GM10248 (cell line): ENCODE measurements around the gene ROM1.

Source experiments
- CTCF ChIA-PET: fragments of 300-600 bp; sonication (Branson Sonifier 250); formaldehyde crosslinking; extraction: SDS; loops from one replicate; lab custom pipeline; 2021; ENCODE audit warnings: antibody characterized with exemption; lab: Yijun Ruan, JAX
- POLR2A ChIA-PET: fragments of 350-650 bp; sonication (Branson Sonifier 250); formaldehyde crosslinking; extraction: SDS; loops from one replicate; lab custom pipeline; 2020; ENCODE audit warnings: antibody characterized with exemption; lab: Yijun Ruan, JAX
- DNase-seq: peaks from one replicate; pipeline ENCODE4 v3.0.0; 2012; ENCODE audit errors: extremely low spot score
- TF ChIP-seq, protein P1 (sequence below): IDR thresholded peaks from 2 replicates; pipeline ENCODE4 v1.5.1; 2012; ENCODE audit warnings: mild to moderate bottlenecking, low read depth; ENCODE audit errors: extremely low read depth, missing control alignments, control extremely low read depth

The ROM1 gene

DNA sequence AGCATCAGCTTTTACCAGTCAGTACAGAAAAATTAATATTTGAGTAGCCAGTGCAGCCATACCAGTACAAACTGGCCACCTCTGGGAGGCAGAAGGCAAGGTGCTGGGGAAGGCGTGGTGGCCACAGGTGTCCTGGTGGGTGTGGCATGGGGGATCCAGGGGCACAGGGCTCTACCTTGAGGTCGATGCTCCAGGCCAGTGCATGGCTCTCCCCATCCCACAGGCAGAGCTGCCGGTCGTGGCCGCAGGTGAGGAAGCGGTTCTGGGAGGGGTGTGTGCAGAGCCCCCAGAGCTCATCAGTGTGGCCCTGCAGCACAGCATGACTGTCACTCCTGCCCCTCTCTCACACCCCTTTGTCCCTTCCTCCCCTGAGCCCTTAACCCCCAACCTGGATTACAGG, 7.6 kb upstream of the ROM1 start:
- ChIA-PET POLR2A (interaction anchor here (0.6 to 1.8 kb wide), 2 partner anchors 14 to 1660 kb away, joined by 3 to 7 read pairs; partner anchors contain the start of gene TUT1), CTCF (interaction anchor here (1.2 to 1.5 kb wide), 3 partner anchors 9 to 16 kb away, joined by 3 to 4 read pairs (median 4); partner anchors contain the start of gene B3GAT3)
- DNase-seq, result no peak
- TF ChIP-seq, protein P1, sequence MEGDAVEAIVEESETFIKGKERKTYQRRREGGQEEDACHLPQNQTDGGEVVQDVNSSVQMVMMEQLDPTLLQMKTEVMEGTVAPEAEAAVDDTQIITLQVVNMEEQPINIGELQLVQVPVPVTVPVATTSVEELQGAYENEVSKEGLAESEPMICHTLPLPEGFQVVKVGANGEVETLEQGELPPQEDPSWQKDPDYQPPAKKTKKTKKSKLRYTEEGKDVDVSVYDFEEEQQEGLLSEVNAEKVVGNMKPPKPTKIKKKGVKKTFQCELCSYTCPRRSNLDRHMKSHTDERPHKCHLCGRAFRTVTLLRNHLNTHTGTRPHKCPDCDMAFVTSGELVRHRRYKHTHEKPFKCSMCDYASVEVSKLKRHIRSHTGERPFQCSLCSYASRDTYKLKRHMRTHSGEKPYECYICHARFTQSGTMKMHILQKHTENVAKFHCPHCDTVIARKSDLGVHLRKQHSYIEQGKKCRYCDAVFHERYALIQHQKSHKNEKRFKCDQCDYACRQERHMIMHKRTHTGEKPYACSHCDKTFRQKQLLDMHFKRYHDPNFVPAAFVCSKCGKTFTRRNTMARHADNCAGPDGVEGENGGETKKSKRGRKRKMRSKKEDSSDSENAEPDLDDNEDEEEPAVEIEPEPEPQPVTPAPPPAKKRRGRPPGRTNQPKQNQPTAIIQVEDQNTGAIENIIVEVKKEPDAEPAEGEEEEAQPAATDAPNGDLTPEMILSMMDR, result no peak

DNA sequence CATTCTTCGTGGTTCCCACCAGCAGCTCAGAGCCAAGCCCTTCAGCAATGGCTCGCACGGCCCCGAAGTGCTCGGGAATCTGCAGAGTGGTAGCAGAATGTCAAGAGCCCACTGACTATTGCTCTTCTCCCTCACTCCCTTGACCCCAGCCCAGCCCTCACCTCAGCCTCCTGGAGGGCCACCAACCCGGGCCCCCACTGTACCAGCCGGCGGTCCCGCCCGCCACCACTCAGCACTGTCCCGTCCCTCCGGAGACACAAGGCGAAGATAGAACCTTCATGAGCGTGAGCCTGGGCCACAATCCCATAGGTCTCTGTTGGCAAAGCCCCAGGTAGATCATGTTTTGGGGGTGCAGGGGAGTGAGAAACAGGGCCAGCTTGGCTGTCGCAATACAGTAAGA, 7.2 kb upstream of the ROM1 start:
- ChIA-PET POLR2A (interaction anchor here (0.6 to 1.8 kb wide), 2 partner anchors 14 to 1659 kb away, joined by 3 to 7 read pairs; partner anchors contain the start of gene TUT1), CTCF (interaction anchor here (1.2 to 1.5 kb wide), 3 partner anchors 8 to 16 kb away, joined by 3 to 4 read pairs (median 4); partner anchors contain the start of gene B3GAT3)
- DNase-seq, result no peak
- TF ChIP-seq, protein P1, result no peak

DNA sequence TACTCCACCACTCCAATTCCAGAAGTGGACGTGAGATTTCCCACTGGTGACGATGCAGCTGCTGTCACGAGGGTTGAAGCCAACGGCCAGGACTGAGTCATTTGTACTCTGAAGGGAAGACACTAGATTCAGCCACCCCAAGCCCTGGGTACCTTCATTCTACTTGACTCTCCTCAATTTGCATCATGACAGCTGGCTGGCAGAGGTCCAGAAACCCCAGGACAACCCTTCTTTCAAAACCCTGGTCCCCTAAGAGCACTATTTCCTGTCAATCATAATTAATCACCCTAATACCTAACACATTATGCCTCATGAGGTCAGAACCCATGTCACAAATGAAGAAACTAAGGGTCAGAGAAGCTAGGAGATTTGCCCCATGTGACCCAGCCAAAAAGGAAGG, 5.3 kb upstream of the ROM1 start:
- no peak for DNase-seq
- CTCF ChIA-PET, result interaction anchor here (1.0 to 5.3 kb wide), 2 partner anchors 15 to 179 kb away, joined by 3 to 50 read pairs; partner anchors contain the start of genes TMEM179B and TUT1
- POLR2A ChIA-PET, result interaction anchor here (0.5 to 1.4 kb wide), 4 partner anchors 16 to 250 kb away, joined by 3 to 8 read pairs (median 4); partner anchors contain the start of genes C11orf98, CSKMT and TUT1

DNA sequence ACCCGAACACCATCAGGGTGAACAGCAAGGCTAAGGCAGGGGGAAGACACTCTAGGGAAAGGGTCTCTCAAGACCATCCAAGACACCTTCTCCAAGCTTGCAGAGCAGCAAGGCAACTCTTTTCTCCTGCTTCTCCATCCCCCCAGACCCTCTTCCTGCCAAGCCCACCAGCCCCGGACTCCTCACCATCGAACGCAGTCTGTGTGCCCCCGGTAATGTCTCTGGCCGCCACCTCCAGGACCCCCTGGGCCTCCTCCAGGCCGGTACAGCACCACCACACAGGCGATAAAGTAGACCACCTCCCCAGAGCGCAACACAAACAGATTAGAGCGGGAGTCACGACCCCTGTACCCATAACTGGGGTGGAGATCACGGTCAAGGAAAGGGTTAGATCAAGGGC, 4.3 kb upstream of the ROM1 start:
- ChIA-PET CTCF (interaction anchor here (1.2 to 5.3 kb wide), 2 partner anchors 16 to 56 kb away, joined by 3 to 50 read pairs; partner anchors contain the start of genes C11orf98, CSKMT and TUT1), POLR2A (interaction anchor here (1.4 kb wide), 1 partner anchor 56 kb away, joined by 6 read pairs; the partner anchor contains the start of genes C11orf98 and CSKMT)
- TF ChIP-seq, protein P1, result no peak

More for the DNA sequence above, 5.3 kb upstream of the ROM1 start:
- TF ChIP-seq, protein P1, result no peak

DNA sequence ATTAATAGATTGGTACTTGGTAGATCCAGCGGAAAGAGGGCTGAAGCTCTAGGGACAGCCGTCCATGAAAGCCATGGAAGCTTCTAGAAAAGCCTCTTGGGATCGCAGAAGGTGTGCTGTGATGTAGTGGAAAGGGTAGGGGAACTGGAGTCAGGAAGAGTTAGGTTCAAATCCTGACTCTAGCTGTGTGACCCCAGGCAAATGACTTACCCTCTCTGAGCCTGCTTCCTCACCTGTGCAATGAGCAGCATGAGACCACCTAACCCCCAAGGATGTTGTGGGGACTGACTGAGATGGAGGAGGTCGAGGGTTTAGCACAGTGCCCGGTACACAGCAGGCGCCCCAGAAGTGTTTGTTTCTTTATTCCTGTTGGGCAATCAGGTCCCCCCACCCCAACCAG, 2.7 kb upstream of the ROM1 start:
- ChIA-PET POLR2A (interaction anchor here (1.1 to 2.3 kb wide), 2 partner anchors 9 to 55 kb away, joined by 3 to 9 read pairs; partner anchors contain the start of gene MTA2), CTCF (interaction anchor here (1.4 to 5.3 kb wide), 7 partner anchors 11 to 83 kb away, joined by 3 to 50 read pairs (median 6); partner anchors contain the start of genes B3GAT3 and TUT1)
- TF ChIP-seq, protein P1, result no peak
- no peak for DNase-seq

More for the DNA sequence above, 4.3 kb upstream of the ROM1 start:
- no peak for DNase-seq

DNA sequence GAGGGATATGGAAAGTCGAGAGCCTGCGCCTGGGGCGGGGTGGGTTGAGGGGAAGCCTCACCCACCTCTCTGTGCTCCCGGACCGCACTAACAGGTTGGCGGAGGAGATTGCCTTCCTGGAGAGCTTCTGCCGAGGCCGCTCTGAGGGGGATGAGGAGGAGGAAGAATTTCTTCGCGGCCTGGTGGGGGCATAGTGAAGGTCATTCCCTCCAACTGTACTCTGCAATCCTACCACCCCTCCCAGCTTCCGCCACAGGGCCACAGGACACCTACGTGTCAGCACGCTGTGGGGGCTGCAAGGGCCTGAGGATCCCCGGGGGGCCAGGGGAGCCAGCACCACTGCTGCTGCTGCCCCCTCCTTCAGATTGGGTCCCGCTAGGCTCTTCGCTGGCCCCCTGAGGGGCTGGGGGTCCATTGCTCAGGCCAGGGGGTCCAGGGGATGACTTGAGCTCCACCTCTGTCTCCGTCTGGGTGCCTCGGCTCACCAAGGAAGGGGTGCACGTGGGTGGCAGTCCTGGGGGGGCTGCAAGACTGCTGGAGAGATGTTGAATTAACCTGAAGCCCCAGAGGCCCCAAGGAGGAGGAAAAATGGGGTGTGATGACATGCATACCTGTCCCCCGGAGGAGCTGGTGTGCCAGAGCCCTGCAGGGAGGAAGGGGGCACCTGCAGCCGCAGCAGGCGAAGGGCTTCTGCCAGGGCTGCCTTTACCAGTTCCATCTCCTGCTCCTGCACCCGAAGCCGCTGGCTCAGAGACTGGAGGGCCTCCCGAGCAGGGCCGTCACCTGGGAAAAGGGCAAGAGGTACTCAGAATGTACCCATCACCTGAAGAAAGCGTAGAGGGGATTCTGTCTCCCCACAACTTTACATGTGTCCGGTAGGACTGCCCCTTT, 2.0 kb upstream of the ROM1 start:
- no peak for DNase-seq
- TF ChIP-seq, protein P1, result no peak
- CTCF ChIA-PET, result interaction anchor here (0.7 to 5.3 kb wide), 24 partner anchors 9 to 179 kb away, joined by 3 to 50 read pairs (median 4); partner anchors contain the start of genes B3GAT3, BSCL2, C11orf98 and CSKMT
- POLR2A ChIA-PET, result interaction anchor here (1.1 to 2.3 kb wide), 4 partner anchors 9 to 56 kb away, joined by 3 to 9 read pairs (median 8); partner anchors contain the start of genes C11orf98, CSKMT, MTA2 and TUT1
